Measurements from ENCODE around the gene PSMD2.
A peak's percentile ranks its signal among the peaks of the same experiment; 100 is the strongest.

The PSMD2 gene

DNA sequence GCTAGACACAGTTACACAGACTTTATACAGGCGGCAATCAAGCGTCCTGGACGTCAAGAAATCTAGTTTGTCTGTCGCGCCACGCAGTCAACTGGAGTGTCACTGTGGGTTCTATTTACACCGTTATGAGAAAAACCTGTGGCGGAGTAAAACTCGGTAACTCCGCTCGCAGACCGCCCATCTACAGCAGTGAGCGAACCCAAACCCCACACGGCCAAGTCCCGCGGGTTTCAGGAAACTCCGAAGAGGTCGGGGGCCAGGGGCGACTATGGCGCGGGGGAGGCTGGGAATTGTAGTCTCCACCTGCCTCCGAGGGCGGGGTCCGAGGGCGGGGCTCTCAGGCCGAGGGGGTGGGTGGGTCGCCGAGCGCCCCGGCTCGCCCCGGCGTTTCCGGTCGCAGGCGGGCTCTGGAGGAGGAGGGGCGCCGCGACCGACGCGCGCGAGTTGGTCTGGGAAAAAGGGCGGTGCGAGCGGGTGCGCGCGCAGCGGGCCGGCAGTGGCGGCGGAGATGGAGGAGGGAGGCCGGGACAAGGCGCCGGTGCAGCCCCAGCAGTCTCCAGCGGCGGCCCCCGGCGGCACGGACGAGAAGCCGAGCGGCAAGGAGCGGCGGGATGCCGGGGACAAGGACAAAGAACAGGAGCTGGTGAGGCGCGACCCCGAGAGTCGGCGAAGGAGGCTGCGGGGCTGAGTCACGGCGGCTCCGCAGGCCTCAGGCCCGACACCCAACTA, at the start of gene PSMD2:
TSS of gene PSMD2 (plus strand) at position 483 of the 729 bp plus-strand sequence. CDS start at position 509, 26 bp downstream.
- no peak for TF ChIP-seq JUND (IDR thresholded peaks at IDR 0.05; ENCODE audit: low read depth)
- DNase-seq (ENCODE audit: low read depth in 1 of 2, low spot score in 1 of 2), result peak; percentile 90 to 100
- in situ Hi-C loops (cut with HindIII; ENCODE audit: low pct_unique_long_range_greater_than_20kb, low sequenced_read_pairs), result no loop called here

DNA sequence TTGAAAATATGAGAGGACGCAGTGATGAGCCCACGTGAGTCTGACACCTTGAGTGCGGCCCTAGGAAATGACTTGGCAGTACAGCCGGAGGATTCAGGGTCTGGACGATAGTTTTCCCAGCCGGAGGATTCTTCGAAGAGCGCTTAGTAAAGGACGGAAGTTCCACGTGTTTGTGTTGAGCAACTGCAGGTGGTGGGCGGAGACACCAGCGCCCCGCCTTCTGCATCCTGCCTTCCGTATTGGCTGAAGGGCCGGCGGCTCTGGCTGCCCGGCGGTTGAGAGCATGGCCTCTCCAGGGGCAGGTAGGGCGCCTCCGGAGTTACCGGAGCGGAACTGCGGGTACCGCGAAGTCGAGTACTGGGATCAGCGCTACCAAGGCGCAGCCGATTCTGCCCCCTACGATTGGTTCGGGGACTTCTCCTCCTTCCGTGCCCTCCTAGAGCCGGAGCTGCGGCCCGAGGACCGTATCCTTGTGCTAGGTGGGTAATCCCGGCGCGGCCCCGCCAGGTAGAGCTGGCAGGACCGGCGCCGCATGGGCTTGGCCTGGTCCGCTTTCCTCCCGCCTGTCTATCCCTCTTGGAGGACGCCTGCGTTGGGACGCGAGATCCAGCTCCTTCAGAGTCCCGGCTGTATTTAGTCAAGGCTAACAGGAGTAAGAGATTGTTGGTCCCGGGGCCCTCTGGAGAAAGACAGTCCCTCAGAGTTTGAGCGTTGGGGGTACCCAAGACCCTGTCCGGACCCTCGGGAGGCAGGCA, 49.5 kb upstream of the PSMD2 start, which contains the start of gene EEF1AKMT4:
TSS of gene EEF1AKMT4 (plus strand) at position 261 of the 755 bp plus-strand sequence. CDS start at position 284, 23 bp downstream.
- DNase-seq (ENCODE audit: low read depth in 1 of 2, low spot score in 1 of 2), result peak; percentile 99 to 100
- TF ChIP-seq JUND (IDR thresholded peaks at IDR 0.05; ENCODE audit: low read depth), result no peak
- in situ Hi-C loops (cut with HindIII; ENCODE audit: low pct_unique_long_range_greater_than_20kb, low sequenced_read_pairs), result no loop called here

DNA sequence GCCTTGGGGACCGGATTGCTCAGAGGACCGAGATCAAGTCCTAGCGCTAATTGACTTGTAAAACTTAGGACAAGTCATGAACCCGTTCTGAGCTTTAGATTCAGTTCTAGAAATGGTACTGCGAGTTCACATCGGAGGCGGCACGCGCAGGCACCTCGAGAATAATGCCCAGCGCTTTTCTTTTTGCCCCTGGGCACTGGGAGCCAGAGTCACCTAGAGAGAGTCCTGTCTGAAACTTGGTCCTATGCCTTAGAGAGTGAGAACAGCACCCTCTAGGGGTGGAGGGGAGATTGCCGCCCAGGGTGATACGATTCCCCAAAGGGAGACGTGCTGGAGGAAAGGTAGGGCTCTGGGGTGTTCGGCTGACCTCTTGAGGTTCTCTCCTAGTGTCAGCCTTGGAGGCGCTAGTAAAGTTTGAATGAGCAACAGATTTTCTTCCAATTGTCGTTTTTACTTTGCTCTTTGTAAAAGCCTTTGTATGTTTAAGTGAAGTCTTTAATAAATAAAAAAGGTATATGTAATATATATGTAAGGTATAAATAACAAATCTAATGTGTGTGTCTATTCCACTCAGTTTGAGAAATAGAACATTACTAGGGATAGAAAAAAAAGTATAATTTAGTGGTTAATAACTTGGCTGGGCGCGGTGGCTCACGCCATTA, 48.7 kb upstream of the PSMD2 start:
- TF ChIP-seq JUND (IDR thresholded peaks at IDR 0.05; ENCODE audit: low read depth), result no peak
- in situ Hi-C loops (cut with HindIII; ENCODE audit: low pct_unique_long_range_greater_than_20kb, low sequenced_read_pairs), result no loop called here
- DNase-seq (ENCODE audit: low read depth in 1 of 2, low spot score in 1 of 2), result peak; percentile 98 to 99

DNA sequence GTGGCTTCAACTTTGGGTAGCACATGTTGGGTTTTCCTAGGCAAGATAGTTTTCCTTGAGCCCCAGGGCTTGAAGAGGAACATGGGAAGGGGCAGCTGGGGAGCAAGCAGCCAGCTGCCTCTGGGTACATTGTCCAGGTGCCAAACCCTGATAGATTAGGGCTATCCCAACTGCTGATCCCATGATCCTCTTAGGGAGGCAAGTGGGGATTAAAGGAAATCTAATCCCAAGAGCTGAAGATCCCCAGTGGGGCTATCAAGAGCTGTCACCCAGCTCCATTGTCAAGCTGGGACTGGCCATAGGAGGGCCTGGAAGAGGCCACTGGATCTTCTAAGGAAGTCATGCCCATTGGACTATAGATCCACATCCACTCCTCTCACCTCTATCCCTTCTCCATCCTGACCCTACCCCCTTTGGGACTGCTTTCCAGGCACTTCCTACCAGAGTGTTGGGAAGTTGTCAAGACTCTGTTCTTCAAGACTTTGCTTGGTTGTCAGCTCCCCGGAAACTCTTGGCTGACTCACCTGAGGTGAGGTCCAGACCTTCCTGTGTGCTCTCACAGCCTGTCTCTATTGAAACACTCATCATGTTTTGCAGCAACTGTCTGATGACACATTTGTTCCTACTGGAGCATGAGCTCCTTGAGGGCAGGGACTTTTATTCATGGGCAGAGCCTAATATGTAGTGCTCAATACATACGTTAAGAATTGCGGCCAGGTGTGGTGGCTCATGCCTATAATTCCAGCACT, 43.6 kb upstream of the PSMD2 start:
- DNase-seq (ENCODE audit: low read depth in 1 of 2, low spot score in 1 of 2), result no peak
- TF ChIP-seq JUND (IDR thresholded peaks at IDR 0.05; ENCODE audit: low read depth), result no peak
- in situ Hi-C loops (cut with HindIII; ENCODE audit: low pct_unique_long_range_greater_than_20kb, low sequenced_read_pairs), result no loop called here

DNA sequence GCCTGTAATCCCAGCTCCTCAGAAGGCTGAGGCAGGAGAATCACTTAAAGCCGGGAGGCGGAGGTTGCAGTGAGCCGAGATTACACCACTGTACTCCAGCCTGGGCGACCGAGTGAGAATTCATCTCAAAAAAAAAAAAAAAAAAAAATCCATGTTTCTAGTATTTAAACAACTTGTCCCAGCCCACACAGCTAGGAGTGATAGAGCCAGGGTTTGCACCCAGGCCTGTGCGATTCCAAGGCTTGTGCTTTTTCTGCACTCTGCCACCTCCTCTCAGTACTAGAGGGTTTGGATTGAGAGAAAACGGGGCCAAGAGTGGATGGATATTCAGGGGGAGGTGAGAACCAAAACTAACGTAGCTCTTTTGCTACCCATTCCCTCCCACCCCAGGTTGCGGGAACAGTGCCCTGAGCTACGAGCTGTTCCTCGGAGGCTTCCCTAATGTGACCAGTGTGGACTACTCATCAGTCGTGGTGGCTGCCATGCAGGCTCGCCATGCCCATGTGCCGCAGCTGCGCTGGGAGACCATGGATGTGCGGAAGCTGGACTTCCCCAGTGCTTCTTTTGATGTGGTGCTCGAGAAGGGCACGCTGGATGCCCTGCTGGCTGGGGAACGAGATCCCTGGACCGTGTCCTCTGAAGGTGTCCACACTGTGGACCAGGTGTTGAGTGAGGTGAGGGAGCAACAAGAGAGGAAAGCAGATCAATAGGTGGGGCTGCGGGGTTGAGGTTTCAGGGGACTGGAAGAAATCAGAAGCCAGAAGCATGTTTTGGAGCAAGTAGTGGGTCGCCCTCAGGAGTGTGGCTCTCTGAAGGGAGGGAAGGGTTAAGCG, 41.7 kb upstream of the PSMD2 start:
- in situ Hi-C loops (cut with HindIII; ENCODE audit: low pct_unique_long_range_greater_than_20kb, low sequenced_read_pairs), result no loop called here
- no peak for DNase-seq (ENCODE audit: low read depth in 1 of 2, low spot score in 1 of 2)
- no peak for TF ChIP-seq JUND (IDR thresholded peaks at IDR 0.05; ENCODE audit: low read depth)

DNA sequence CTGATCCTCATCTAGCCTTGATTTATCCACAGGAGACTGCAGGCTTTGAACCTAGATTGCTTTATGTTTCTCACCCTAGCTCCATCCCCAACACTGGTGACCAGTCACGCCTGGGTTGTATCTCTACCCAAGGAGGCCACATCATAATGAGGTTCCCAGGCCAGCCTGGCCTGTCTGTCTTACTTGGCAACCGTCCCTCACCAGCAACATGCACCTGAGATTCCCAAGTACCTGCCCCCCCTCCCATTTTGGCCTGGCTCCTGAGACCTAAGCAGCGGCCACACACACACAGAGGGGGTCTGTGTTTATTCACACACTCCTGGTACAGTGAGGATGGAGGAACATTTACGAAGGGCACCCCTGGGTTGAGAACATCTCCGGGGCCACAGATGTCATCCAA, 40.1 kb upstream of the PSMD2 start:
- no peak for TF ChIP-seq JUND (IDR thresholded peaks at IDR 0.05; ENCODE audit: low read depth)
- in situ Hi-C loops (cut with HindIII; ENCODE audit: low pct_unique_long_range_greater_than_20kb, low sequenced_read_pairs), result no loop called here
- no peak for DNase-seq (ENCODE audit: low read depth in 1 of 2, low spot score in 1 of 2)

DNA sequence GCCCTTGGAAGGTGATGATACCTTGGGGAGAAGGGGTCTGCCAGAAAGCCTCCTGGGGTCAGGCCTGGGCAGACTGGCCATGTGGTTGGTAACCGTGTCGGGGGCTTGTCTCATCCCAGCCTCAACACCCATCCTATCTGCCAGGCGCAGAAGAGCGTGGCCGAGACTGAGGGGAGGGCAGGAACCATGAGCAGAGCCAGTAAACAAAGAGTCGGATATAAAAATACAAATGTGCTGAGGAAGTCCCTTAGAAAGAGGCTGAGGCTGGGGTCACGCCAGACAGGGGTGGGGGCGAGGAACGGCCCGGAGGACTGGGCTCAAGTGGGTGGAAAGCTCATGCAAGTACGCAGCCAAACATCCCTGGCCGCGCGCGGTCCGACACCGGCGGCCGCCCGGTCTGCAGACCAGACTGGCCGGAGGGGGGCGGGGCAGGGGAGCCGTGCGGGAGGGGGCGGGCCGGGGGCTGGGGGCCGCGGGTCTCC, 39.6 kb upstream of the PSMD2 start:
- DNase-seq (ENCODE audit: low read depth in 1 of 2, low spot score in 1 of 2), result no peak
- in situ Hi-C loops (cut with HindIII; ENCODE audit: low pct_unique_long_range_greater_than_20kb, low sequenced_read_pairs), result no loop called here
- TF ChIP-seq JUND (IDR thresholded peaks at IDR 0.05; ENCODE audit: low read depth), result no peak

DNA sequence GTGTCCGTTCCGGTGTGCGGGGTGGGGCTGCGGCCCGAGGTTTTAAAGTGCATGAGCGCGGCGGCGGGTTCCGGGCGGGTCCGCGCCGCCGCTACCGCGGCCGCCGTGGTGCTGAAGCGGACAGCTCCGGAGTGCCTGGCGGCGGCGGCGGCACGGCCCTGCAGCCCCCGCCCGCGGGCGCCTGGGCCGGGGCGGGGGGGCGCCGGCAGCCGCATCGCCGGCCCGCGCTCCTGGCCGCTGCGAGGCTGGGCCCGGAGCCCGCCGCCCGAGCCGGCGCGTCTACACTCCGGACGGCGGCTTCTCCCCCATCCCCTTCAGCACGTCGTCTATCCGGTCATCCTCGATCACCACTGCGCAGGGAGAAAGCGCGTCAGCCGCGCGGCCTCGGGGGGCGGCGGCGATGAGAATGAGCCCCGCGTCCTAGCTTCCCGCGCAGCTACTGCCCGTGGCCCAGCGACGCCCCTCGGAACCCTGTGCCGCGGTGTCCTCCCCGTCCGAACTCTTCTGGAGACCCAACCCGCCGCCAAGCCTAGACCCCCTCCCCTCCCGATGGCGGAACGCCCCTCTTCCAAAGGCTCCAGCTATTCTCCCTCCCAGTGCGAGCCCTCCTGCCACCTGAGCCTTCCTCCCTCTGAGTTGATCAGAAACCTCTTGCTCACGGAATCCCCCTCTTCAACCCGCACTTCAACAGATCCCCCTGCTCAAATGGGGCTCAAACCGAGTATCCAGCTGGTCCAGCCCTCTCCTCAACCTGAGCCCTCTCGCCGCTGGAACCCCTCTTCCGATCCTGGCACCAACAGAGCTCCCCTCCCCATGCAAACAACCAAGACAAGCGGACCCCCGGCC, 38.9 kb upstream of the PSMD2 start:
- in situ Hi-C loops (cut with HindIII; ENCODE audit: low pct_unique_long_range_greater_than_20kb, low sequenced_read_pairs), result no loop called here
- TF ChIP-seq JUND (IDR thresholded peaks at IDR 0.05; ENCODE audit: low read depth), result no peak
- peak; percentile 70 to 94 for DNase-seq (ENCODE audit: low read depth in 1 of 2, low spot score in 1 of 2)

DNA sequence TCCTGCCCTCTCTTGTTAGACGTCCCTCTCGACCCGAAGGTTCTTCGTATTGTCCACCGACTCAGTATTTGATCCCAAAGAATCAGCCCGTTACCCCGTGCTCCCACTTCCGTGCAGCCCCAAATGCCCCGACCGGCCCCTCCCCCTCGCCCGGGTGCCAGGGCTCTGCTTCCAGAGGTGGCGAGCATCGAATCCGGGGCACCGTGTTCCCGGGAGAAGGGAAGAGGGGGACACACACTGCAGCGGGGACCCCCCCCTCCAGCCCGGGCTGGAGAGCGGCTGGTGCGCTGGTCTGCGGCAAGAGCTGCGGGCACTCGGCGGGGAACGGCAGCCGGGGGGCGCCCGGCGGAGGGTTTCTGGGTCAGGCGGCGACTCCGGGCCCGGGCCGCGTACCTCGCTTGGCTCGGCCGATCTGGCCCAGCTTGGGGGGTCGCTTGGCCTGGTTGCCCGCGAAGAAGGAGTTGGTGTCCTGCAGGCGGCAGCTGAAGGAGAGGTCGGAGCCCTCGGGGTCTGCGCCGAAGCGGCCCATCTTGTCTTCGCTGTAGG, 38.2 kb upstream of the PSMD2 start:
- in situ Hi-C loops (cut with HindIII; ENCODE audit: low pct_unique_long_range_greater_than_20kb, low sequenced_read_pairs), result no loop called here
- DNase-seq (ENCODE audit: low read depth in 1 of 2, low spot score in 1 of 2), result peak in 1 of 2 experiments; percentile 77
- no peak for TF ChIP-seq JUND (IDR thresholded peaks at IDR 0.05; ENCODE audit: low read depth)

DNA sequence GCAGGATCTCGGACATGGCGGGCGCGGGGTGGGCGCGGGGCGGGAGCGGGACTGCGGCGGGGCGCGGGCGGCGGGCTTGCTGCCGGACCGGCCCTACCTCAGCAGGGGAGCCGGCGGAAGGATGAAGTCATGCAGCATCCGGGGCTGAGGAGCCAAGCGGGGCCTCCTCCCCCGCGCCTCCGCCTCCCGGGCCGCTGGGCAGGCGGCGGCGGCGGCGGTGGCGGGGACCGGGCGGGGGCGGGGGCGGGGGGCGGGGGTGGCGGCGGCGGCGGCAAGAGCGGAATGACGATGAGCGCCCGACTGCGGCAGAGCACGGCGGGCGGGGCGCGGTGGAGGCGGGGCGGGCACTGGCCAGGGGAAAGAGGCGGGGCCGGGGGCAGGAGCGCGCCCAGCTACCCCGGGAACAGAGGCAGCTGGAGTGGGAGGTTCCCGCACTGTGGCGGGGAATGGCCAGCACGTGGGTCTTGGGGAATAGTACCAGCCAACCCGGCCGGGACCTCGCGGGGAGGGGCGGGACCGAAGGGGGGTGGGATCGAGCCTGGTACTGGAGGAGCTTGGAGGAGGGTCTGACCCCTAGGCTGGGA, 37.7 kb upstream of the PSMD2 start, which contains the start of gene CAMK2N2:
TSS of gene CAMK2N2 (minus strand) at position 284 of the 584 bp plus-strand sequence. CDS start at position 16, 268 bp downstream.
- in situ Hi-C loops (cut with HindIII; ENCODE audit: low pct_unique_long_range_greater_than_20kb, low sequenced_read_pairs), result no loop called here
- no peak for TF ChIP-seq JUND (IDR thresholded peaks at IDR 0.05; ENCODE audit: low read depth)
- peak; percentile 97 to 100 for DNase-seq (ENCODE audit: low read depth in 1 of 2, low spot score in 1 of 2)

All from T47D (cell line).